GM21528 (cell line): ENCODE measurements around the gene VKORC1.
"Not testable (repeated sequence)": the region's sequence is repeated elsewhere in the genome, so short reads cannot be mapped to it uniquely, and the experiment has no call there.

ENCODE experiments used
- ATAC-seq: cut with Tn5 transposase; IDR thresholded peaks from one replicate; pipeline ENCODE4 v1.9.1; 2021; ENCODE audit warnings: mild to moderate bottlenecking, moderate library complexity; ENCODE audit not compliant: unreplicated experiment, low FRiP score

Gene VKORC1

DNA sequence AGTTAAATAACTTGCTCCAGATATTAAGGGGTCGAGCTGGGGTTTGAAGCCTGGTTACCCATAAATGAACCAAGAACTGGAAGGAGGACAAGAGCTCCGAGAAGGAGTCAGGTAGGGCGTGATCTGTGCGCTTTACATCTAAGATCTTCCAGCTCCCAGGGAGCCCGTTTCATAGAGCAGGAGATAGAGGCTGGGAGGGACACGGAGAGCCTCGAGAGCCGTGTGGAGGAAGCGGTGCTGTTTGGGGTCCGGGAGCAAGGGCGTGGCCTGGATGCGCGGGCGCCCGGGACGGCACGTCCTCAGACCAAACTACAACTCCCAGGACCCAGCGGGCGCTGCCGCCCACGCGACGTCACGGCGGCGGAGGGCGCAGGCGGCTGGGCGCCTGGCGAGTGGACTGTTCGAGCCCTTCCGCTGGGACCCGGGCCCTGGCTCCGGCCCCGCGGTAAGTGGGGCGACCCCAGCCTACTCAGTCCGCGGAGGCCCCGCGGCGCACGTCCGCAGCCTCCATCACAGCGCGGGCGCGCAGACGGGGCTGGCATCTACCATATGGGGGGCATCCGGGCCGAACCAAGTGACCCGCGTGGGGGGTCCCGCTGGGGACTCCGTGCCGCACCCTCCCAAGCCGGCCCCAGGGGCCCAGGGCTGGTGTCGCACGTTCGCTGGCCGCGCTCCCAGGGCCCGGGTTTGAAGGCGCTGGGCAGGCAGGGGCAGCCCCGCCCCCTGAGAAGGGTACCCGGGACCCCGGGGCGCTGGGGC, 13.6 kb upstream of the VKORC1 start, which contains the start of gene BCKDK:
Gene BCKDK, plus strand, starts transcription at position 352 of the 759 bp plus-strand sequence. CDS start 838 bp downstream, outside the sequence.
- ATAC-seq, result peak; percentile 81

- peak; percentile 51 for ATAC-seq
Observed at GRCh38 chr16:31107465-31107867, 12.9 kb upstream of the VKORC1 start.

- ATAC-seq, result no peak
Observed at GRCh38 chr16:31106509-31107464, 12.2 kb upstream of the VKORC1 start.

- peak; percentile 56 for ATAC-seq
Observed at GRCh38 chr16:31105677-31106213, 11.1 kb upstream of the VKORC1 start.

DNA sequence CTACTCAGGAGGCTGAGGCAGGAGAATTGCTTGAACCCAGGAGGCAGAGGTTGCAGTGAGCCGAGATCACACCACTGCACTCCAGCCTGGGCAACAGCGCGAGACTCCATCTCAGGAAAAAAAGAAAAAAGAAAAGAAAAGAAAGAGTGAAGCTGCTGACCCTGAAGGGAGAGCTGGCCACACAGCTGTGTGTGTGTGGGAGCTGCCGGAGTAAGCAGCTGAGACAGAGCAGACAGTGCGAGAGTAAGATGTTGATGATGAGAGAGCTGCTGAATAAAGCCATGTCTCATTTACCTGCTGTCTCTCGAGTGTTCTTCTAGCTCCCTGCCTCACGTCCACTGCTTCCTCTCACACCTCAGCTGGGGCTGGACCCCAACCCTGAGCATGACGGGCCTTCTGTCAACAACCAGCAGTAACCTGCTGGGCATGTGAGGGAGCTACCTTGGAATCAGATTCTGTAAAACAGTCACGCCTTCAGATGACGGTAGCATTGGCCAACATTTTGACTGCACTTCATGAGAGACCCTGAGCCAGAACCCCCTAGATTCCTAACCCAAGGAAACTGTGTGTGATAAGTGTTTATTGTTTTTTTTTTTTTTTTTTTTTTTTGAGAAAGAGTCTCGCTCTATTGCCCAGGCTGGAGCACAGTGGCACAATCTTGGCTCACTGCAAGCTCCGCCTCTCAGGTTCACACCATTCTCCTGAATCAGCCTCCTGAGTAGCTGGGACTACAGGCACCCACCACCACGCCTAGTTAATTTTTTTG, 6.5 kb upstream of the VKORC1 start:
- ATAC-seq, result not testable (repeated sequence)

- ATAC-seq, result no peak
Observed at GRCh38 chr16:31099860-31100638, 5.5 kb upstream of the VKORC1 start.

- no peak for ATAC-seq
Observed at GRCh38 chr16:31094088-31094423, 541 bp downstream of the VKORC1 start.

DNA sequence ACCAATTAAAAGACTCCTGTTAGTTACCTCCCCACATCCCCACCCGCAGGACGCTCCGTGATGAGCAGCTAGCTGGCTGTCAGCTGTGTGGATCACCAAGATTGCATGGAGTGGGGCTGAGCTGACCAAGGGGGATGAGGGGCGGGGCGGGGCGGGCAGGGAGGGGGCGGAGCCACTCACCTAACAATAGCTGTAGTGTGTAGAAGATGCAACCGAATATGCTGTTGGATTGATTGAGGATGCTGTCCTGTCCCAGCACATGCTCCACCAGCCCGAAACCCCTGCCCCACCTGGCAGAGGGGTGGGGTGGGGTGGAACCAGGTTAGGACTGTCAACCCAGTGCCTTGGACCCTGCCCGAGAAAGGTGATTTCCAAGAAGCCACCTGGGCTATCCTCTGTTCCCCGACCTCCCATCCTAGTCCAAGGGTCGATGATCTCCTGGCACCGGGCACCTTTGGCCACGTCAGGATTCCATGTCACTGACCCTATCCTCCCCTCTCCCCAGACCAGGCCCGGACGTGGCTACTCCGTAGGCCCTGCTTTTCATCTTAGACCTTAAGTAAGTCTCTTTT, 1.4 kb downstream of the VKORC1 start:
- ATAC-seq, result no peak

DNA sequence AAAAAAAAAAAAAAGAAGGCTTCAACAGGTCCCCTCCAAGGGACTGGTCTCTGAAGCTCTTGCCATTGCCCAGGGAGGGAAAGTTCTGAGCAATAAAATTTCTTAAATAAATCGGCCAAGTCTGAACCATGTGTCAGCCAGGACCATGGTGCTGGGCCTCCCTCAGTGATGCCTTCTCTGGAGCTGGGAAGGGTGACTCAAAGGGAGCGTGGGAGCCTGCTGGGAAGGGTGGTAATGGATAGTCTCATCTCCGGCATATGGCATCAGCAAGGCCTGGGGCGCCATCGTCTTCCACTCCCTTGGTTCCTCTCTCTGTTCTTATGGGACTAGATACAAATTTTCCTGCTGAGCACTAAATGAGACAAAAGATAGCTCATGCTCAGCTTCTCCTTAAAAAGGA, 2.3 kb downstream of the VKORC1 start:
- no peak for ATAC-seq

- no peak for ATAC-seq
Observed at GRCh38 chr16:31090540-31090939, 4.1 kb downstream of the VKORC1 start.

DNA sequence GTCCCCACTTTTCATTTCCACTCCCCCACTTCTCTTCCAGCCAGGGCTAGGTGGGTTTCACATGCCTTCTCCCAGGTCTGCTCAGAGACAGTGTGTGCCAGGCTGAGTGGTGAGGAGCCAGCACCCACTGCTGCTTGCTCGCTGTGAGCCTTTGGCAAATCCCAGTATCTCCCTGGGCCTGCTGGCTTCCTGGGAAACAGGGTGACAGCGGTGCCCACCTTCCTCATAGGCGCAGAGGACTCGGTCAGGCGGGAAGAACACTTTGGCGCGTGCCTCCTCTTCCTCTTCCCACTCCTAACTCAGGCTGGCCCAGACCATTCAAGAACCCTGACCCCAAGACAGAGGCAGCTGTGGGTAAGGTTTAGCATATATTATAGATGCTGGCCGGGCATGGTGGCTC, 5.4 kb downstream of the VKORC1 start:
- no peak for ATAC-seq

- no peak for ATAC-seq
Observed at GRCh38 chr16:31088459-31089183, 6.0 kb downstream of the VKORC1 start, which contains the start of gene PRSS53. Gene PRSS53, minus strand, starts transcription at chr16:31088943. Its CDS starts 134 bp downstream, at chr16:31088809.

DNA sequence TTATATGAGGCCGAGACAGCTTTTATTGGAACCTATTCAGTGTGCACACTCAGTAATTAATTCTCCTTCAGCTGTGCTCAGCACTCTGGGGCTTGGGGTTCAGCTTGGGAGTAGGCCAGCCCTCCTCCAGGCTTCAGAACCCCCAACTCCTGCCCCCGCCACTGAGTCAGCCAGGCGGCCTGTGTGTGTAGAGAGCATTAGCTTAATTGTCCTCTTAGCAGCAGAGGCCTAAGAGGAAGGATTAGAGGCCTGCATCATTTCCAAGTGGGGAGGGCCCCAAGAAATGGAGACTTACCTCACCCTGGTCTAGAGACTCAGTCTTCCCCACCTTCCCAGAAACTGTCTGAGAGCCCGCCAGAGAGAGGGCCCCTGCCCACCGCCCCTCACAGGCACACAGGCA, 6.6 kb downstream of the VKORC1 start:
- no peak for ATAC-seq

DNA sequence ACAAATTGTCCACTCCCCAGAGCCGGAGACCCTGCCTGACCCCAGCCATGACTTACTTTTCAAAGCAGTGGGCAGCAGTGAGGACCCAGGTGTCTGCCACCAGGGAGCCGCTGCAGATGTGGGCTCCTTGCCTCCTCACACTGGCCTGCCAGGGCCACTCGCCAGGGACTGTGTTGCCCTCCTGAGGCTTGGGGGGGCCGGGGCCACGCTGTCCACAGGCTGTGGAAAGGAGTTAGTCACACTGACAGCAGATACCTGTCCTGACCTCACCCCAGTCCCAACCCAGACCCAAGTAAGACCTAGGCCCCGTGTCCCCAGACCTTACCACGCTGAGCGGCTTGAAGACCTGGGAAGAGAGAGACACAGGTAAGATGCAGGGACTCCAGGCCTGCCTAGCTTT, 7.1 kb downstream of the VKORC1 start:
- ATAC-seq, result no peak

GRCh38 chr16:31086629-31086906, 8.0 kb downstream of the VKORC1 start:
- ATAC-seq, result no peak

- ATAC-seq, result no peak
Observed at GRCh38 chr16:31085873-31086628, 8.5 kb downstream of the VKORC1 start.

DNA sequence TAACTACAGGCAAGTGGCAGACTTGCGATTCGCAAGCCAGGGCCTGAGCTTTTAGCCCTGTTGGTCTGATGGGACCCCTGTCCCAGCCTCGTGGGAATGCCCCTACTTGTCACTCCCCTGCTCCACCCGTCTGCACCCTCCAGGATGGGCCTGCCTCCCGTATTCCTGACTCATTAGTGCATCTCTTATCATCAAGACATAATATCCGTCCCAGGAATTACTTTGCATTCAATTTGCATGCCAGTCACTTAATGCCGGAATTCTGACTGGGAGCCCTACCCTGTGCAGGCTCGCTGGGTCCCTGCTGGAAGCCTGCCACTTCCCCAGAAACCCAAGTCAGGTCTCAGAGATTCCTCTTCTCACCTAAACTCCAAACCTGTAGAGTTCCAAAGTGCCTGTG, 9.2 kb downstream of the VKORC1 start:
- no peak for ATAC-seq
